HepG2 (cell line): ENCODE data around the gene GPLD1. TPM values are rescaled to one million over a fixed set of nuclear protein-coding genes. Genes with fewer than 3 reads are reported as not detected.
A peak's percentile ranks its signal among the peaks of the same experiment; 100 is the strongest.

ENCODE experiments used
- EED ChIP-seq: sonication (generic); formaldehyde crosslinking; IDR thresholded peaks from 2 replicates; pipeline ENCODE4 v1.5.0; 2020; ENCODE audit warnings: mild to moderate bottlenecking, missing genetic modification reagents
- FIP1L1 ChIP-seq: fragments of 200-400 bp; formaldehyde crosslinking; IDR thresholded peaks from 2 replicates; pipeline ENCODE4 v1.6.1; 2018; ENCODE audit warnings: low read depth, mild to moderate bottlenecking, low read length, moderate library complexity, borderline replicate concordance; ENCODE audit not compliant: insufficient read depth
- IRF9 ChIP-seq: sonication (generic); formaldehyde crosslinking; IDR thresholded peaks from 2 replicates; pipeline ENCODE4 v1.8.0; 2022; ENCODE audit warnings: missing genetic modification reagents, mild to moderate bottlenecking, borderline replicate concordance
- KAT2B ChIP-seq: fragments of 150-350 bp; IDR thresholded peaks from 2 replicates; pipeline ENCODE4 v1.6.1; 2014; ENCODE audit warnings: low read depth, low read length, borderline replicate concordance
- MAZ ChIP-seq, 2 experiments: sonication (generic) in 1 of 2; formaldehyde crosslinking in 1 of 2; IDR thresholded peaks; 2 replicates each; pipeline versions ENCODE4 v1.5.0 to v1.6.1; 2012 to 2020; ENCODE audit warnings: low read depth in 2 of 2, mild to moderate bottlenecking in 2 of 2, borderline replicate concordance in 1 of 2, improper control_type of control experiment in 1 of 2, low read length in 1 of 2, missing genetic modification reagents in 1 of 2, moderate library complexity in 1 of 2
- MZF1 ChIP-seq: sonication (generic); formaldehyde crosslinking; IDR thresholded peaks from 2 replicates; pipeline ENCODE4 v1.8.1; 2023; ENCODE audit warnings: mild to moderate bottlenecking, missing genetic modification reagents, borderline replicate concordance
- NR1H2 ChIP-seq: sonication (generic); formaldehyde crosslinking; IDR thresholded peaks from 2 replicates; pipeline ENCODE4 v1.8.1; 2022; ENCODE audit warnings: low read depth, missing genetic modification reagents, borderline replicate concordance
- NR3C1 ChIP-seq: sonication (generic); formaldehyde crosslinking; IDR thresholded peaks from 2 replicates; pipeline ENCODE4 v1.4.0; 2020; ENCODE audit warnings: missing genetic modification reagents
- RARG ChIP-seq: sonication (generic); formaldehyde crosslinking; IDR thresholded peaks from 2 replicates; pipeline ENCODE4 v1.4.0; 2020; ENCODE audit warnings: low read depth, mild to moderate bottlenecking, missing genetic modification reagents
- RFX1 ChIP-seq: fragments of 450-650 bp; IDR thresholded peaks from 2 replicates; pipeline ENCODE4 v1.6.1; 2017
- SIN3A ChIP-seq: IDR thresholded peaks from 2 replicates; pipeline ENCODE4 v1.6.1; 2011; ENCODE audit warnings: low read depth, mild to moderate bottlenecking, control low read depth, low read length, borderline replicate concordance
- SNAPC5 ChIP-seq: sonication (generic); formaldehyde crosslinking; IDR thresholded peaks from 2 replicates; pipeline ENCODE4 v1.8.1; 2023; ENCODE audit warnings: mild to moderate bottlenecking, missing genetic modification reagents, borderline replicate concordance
- SP4 ChIP-seq: sonication (generic); formaldehyde crosslinking; IDR thresholded peaks from 2 replicates; pipeline ENCODE4 v1.8.1; 2023; ENCODE audit warnings: mild to moderate bottlenecking, missing genetic modification reagents
- SP5 ChIP-seq: IDR thresholded peaks from 2 replicates; pipeline ENCODE4 v1.6.1; 2016; ENCODE audit warnings: low read depth, borderline replicate concordance
- TGIF2 ChIP-seq: IDR thresholded peaks from 2 replicates; pipeline ENCODE4 v1.6.1; 2016; ENCODE audit warnings: control low read depth, missing compliant biosample characterization
- XRCC5 ChIP-seq: fragments of 200-400 bp; formaldehyde crosslinking; optimal IDR thresholded peaks from 2 replicates; pipeline ENCODE3; 2017; ENCODE audit warnings: mild to moderate bottlenecking, low read length
- ZNF34 ChIP-seq: sonication (generic); formaldehyde crosslinking; IDR thresholded peaks from 2 replicates; pipeline ENCODE4 v1.4.0; 2020; ENCODE audit warnings: mild to moderate bottlenecking, missing genetic modification reagents, borderline replicate concordance
- ZNF362 ChIP-seq: sonication (generic); formaldehyde crosslinking; IDR thresholded peaks from 2 replicates; pipeline ENCODE4 v1.4.0; 2020; ENCODE audit warnings: missing genetic modification reagents, mild to moderate bottlenecking, borderline replicate concordance
- ZNF431 ChIP-seq: sonication (generic); formaldehyde crosslinking; IDR thresholded peaks from 2 replicates; pipeline ENCODE4 v1.9.0; 2022; ENCODE audit warnings: missing genetic modification reagents, low read depth, mild to moderate bottlenecking, borderline replicate concordance
- ZNF576 ChIP-seq: sonication (generic); formaldehyde crosslinking; IDR thresholded peaks from 2 replicates; pipeline ENCODE4 v1.4.0; 2020; ENCODE audit warnings: mild to moderate bottlenecking, missing genetic modification reagents
- polyA plus RNA-seq, 8 experiments: library from polyadenylated mRNA; depleted of rRNA in 3 of 8; stranded (reverse) in 7 of 8; unstranded in 1 of 8; fragments of >200 nt; fragmentation: Illumina TruSeq in 4 of 8; extraction: Trizol in 4 of 8; gene quantifications; 2 replicates each; pipeline versions ENCODE4 v1.2.1 to v1.2.3, GENCODE V29; 2011 to 2016; ENCODE audit warnings: low read depth in 4 of 8, missing spikeins in 1 of 8, mixed read lengths in 1 of 8; ENCODE audit not compliant: insufficient read depth in 1 of 8
- total RNA-seq, 5 experiments: library from RNA; depleted of rRNA; stranded (reverse); fragments of >200 nt; fragmentation: Illumina TruSeq; extraction: Trizol; gene quantifications; 2 replicates each; pipeline ENCODE4 v1.2.3, GENCODE V29; 2016; ENCODE audit warnings: low read depth in 1 of 5
- TF ChIP-seq, protein P1 (sequence below): IDR thresholded peaks from 2 replicates; pipeline ENCODE4 v1.6.1; 2012; ENCODE audit warnings: low read length, improper control_type of control experiment

Gene GPLD1
- total and polyA plus RNA-seq, 2 of the 13 experiments (the other 11 are each of a cell fraction or from before 2014, with no cell fraction given), result 6.2 to 7.6 TPM

DNA sequence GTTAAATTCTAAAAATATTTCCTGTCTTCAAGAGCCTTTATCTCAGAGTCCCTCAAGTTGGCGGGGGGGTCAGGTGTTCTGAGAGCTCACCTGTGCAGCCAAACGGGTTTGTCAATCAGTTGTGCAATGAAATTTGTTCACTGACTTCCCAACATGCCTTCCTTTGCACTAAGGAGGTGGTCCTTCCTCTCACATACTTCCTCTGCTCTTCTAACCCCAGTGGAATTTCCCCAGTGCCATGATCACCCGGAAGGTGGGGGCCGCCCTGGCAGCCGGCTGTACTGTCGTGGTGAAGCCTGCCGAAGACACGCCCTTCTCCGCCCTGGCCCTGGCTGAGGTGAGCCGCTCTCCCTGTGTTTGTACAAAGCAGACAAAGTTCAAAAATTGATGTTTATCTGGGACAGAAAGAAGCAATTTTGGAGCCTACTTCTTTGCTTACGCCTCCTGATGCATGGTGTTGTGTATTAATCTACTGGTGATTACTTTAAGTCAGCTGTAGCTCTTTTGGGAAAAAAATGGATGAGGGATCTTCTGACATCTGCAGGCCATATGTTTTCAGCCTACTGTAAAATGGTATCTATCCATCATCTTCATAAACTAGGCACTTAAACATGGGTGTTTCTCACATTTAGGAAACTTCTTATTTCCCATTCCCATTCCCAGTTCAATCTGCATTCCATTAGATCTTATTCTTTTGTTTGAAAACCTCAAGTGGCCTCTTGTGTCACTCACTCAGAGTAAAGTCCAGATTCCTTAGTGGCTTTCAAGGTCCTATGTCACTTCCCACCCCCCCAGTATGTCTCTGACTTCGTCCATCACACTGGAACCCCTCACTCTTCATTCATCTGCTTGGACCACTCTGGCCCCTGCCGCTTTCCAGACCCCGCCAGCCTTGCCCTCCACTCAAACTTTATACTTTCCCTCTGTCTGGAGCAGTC lies 15.5 kb upstream of the GPLD1 start (continued):
- TF ChIP-seq ZNF34, result no peak
- TF ChIP-seq SP4 (CRISPR knock-in tag), result no peak
- no peak for TF ChIP-seq NR1H2 (CRISPR knock-in tag)
- peak; percentile 93 for TF ChIP-seq XRCC5
- peak; percentile 78; the same call in 1 of the 2 replicates for TF ChIP-seq SP5 (CRISPR knock-in tag)
- TF ChIP-seq SIN3A, result 0 out of 2 replicates have a peak, but pooled peaks have one; percentile 33
- TF ChIP-seq RFX1, result no peak
- no peak for TF ChIP-seq MZF1
- peak; percentile 82 for TF ChIP-seq MAZ (IDR thresholded peaks at IDR 0.05; ENCODE audit: borderline replicate concordance, low read depth, low read length)
- 0 out of 2 replicates have a peak, but pooled peaks have one; percentile 48 for TF ChIP-seq MAZ (CRISPR knock-in tag; IDR thresholded peaks at IDR 0.05; ENCODE audit: low read depth)
- TF ChIP-seq, protein P1, sequence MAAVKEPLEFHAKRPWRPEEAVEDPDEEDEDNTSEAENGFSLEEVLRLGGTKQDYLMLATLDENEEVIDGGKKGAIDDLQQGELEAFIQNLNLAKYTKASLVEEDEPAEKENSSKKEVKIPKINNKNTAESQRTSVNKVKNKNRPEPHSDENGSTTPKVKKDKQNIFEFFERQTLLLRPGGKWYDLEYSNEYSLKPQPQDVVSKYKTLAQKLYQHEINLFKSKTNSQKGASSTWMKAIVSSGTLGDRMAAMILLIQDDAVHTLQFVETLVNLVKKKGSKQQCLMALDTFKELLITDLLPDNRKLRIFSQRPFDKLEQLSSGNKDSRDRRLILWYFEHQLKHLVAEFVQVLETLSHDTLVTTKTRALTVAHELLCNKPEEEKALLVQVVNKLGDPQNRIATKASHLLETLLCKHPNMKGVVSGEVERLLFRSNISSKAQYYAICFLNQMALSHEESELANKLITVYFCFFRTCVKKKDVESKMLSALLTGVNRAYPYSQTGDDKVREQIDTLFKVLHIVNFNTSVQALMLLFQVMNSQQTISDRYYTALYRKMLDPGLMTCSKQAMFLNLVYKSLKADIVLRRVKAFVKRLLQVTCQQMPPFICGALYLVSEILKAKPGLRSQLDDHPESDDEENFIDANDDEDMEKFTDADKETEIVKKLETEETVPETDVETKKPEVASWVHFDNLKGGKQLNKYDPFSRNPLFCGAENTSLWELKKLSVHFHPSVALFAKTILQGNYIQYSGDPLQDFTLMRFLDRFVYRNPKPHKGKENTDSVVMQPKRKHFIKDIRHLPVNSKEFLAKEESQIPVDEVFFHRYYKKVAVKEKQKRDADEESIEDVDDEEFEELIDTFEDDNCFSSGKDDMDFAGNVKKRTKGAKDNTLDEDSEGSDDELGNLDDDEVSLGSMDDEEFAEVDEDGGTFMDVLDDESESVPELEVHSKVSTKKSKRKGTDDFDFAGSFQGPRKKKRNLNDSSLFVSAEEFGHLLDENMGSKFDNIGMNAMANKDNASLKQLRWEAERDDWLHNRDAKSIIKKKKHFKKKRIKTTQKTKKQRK, result no peak
- no peak for TF ChIP-seq SNAPC5
- no peak for TF ChIP-seq NR3C1
- TF ChIP-seq ZNF431 (CRISPR knock-in tag), result no peak
- TF ChIP-seq IRF9 (CRISPR knock-in tag), result 0 out of 2 replicates have a peak, but pooled peaks have one; percentile 41
- TF ChIP-seq KAT2B, result no peak
- TF ChIP-seq RARG (CRISPR knock-in tag), result no peak
- no peak for TF ChIP-seq ZNF576 (CRISPR knock-in tag)
- no peak for TF ChIP-seq EED (CRISPR knock-in tag)
- TF ChIP-seq ZNF362, result no peak; the same call in 1 of the 2 replicates
- TF ChIP-seq FIP1L1, result 0 out of 2 replicates have a peak, but pooled peaks have one; percentile 38
- TF ChIP-seq TGIF2, result no peak
